C1 segment of cervical spinal cord (tissue), 14 donors: ENCODE data around the gene HPCAL1.
"Not testable (repeated sequence)": the region's sequence is repeated elsewhere in the genome, so short reads cannot be mapped to it uniquely, and the experiment has no call there.

Source experiments
- DNase-seq, 14 donors: peaks; one replicate each; lab custom pipeline; 2025; lab: John Stamatoyannopoulos, UW

The HPCAL1 gene

GRCh38 chr2:10284108-10284870, 18.4 kb upstream of the HPCAL1 start:
- DNase-seq: peak in 11 of 14 donors; percentile 22 to 89 (median 68)

DNA sequence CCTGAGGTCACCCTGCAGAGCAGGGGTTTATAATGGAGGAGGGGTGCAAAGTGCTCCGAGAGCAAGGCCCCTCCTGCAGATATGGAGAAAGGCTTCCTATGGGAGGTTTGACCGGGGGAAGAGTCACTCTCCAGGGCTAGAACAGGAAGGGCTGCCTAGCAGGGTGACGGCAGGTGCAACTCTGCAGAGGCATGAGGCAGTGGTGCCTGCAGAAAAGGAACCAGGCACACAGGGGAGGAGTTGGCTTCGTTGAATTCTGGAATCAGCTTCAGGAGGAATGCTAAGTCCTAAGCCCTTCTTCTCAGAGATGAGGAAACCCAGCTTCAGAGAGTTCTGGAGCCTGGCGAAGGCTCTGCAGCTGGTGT, 17.5 kb upstream of the HPCAL1 start:
- no peak for DNase-seq

DNA sequence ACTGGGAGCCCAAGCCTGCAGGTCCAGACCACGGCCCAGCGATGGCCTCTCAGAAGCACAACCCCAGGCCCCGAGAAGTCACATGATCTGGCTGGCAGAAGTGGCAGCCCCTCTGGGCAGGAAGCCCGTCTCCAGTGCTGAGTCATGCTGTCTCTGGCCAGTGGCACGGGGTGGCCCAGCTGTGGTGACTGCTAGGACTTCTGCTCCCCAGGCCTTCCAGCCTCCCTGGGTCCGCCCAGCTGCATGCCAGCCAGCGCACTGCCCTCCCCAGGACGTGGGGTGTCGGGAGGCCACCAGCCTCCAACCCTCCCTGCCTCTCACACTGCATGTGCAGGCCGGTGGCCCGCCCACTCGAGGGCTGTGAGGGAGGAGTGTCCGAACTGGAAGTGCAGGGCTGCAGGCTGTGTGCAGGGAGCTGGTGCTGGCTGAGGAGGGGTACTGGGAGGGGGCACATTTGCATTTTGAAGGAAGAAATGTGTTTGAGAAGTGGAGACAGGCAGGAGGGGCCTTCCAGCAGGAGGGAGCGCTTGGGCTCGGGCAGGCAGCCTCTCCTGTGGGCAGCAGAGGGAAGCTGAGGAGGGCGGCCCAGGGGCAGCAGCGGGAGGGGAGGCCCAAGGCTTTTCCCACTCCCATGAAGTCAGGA, 17.0 kb upstream of the HPCAL1 start:
- DNase-seq: peak in 13 of 14 donors; percentile 23 to 98 (median 86)

GRCh38 chr2:10286216-10287037, 16.3 kb upstream of the HPCAL1 start:
- DNase-seq: peak in 7 of 14 donors; percentile 11 to 56 (median 33)

- DNase-seq: no peak
Measured at GRCh38 chr2:10287761-10288160, 14.9 kb upstream of the HPCAL1 start.

GRCh38 chr2:10288606-10289005, 14.1 kb upstream of the HPCAL1 start:
- DNase-seq: no peak

DNA sequence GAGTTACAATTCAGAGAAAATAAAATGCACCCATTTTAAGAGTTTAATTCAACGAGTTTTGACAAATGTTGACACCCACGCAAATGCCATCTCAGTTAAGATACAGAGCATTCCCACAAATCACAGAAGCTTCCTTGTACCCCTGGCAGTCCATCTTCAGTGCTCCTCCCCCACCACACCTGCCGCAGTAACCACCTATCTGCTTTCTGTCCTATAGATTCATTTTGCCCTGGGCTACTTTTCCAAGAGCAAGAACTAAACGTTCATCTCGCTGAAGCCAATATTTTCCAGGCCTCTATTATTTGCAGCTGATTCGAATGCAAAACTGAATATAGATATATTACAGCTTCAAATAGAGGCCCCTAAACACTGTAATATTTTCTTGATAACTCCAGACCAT, 13.4 kb upstream of the HPCAL1 start:
- DNase-seq: no peak

DNA sequence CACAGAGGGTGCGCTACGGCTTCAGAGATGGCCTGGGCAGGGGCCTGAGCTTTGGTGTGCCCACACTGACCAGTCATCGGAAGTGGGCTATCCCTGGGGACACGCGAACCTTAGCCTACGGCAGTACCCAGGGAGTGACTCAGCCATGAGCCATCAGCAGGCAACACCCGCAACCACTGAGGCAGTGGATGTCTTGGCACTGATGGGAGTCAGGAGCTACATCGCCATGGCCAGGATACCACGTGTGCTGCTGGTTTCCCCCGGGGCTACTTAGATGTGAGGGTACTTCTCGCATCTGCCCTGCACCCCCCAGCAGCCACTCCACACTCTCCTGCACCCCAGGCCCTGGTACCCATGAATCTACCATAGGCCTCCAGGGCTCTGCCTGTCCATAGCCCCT, 12.8 kb upstream of the HPCAL1 start:
- DNase-seq: no peak

DNA sequence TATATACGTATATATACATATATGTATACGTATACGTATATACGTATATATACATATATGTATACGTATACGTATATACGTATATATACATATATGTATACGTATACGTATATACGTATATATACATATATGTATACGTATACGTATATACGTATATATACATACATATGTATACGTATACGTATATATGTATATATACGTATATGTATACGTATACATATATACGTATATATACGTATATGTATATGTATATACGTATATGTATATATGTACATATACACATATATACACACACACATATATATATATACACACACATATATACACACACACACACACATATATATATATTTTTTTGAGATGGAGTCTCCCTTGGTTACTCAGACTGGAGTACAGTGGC, 11.3 kb upstream of the HPCAL1 start:
- not testable (repeated sequence) for DNase-seq

- DNase-seq: no peak
Measured at GRCh38 chr2:10292033-10292432, 10.7 kb upstream of the HPCAL1 start.

- no peak for DNase-seq
Measured at GRCh38 chr2:10293603-10294002, 9.1 kb upstream of the HPCAL1 start.

DNA sequence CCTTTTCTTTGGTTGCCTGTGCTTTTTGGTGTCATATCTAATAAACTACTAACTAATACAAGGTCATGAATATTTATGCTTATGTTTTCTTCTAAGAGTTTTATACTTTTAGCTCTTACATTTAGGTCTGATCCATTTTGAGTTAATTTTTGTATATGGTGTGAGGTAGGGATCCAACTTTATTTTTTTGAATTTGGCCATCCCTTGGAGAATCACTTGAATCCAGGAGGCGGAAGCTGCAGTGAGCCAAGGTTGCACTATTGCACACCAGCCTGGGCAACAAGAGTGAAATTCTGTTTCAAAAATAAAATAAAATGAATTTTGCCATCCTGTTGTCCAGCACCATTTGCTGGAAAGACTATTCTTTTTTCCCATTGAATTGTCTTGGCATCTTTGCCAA, 8.6 kb upstream of the HPCAL1 start:
- DNase-seq: no peak

GRCh38 chr2:10295649-10296048, 7.1 kb upstream of the HPCAL1 start:
- DNase-seq: not testable (repeated sequence)

GRCh38 chr2:10296142-10296541, 6.6 kb upstream of the HPCAL1 start:
- no peak for DNase-seq

- DNase-seq: no peak
Measured at GRCh38 chr2:10297191-10297830, 5.4 kb upstream of the HPCAL1 start.

DNA sequence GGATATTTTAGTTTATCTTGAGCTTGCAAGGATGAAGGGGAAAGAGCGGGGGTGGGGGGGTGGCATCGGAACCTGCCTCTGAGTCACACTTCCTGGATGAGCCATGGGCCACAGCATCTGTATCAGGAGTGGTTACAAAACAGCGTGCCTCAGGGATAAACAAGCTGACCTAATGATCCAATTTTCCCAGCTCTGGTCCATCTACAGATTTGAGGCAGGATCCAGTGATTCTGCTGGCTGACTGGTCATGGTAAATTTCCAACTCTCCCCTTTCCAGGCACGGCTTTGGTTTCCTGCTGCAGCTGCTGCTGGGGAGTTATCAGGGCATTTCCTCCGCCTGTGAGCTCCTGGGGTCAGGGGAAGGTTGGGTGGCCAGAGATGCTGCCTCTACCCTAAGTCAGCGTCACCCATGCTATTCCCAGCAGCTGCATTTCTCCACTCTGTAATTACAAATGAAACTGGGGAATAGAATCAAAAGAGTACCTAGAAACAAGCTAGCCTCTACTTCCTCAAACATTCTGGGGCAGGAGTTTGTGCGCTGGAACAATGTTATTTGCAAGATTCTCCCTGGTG, 4.7 kb upstream of the HPCAL1 start:
- DNase-seq: peak in 1 of 14 donors; percentile 21

DNA sequence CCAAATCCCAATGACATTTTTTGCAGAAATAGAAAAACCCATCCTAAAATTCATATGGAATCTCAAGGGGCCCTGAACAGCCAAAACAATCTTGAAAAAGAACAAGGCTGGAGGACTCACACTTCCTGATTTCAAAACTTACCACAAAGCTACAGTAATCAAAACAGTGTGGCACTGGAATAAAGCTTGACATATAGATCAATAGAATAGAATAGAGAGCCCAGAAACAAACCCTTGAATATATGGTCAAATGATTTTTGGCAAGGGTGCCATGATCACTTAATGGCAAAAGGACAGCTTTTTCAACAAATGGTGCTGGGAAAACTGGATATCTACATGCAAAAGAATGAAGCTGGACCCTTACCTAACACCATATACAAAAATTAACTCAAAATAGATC, 3.9 kb upstream of the HPCAL1 start:
- DNase-seq: not testable (repeated sequence)

GRCh38 chr2:10300328-10300920, 2.3 kb upstream of the HPCAL1 start:
- DNase-seq: no peak

- DNase-seq: no peak
Measured at GRCh38 chr2:10300997-10301940, 1.4 kb upstream of the HPCAL1 start.

GRCh38 chr2:10301941-10302478, 694 bp upstream of the HPCAL1 start:
- DNase-seq: peak in 2 of 14 donors; percentile 57 to 81
